WTC11 (cell line): Measurements from ENCODE around the gene KBTBD2. TPM values are rescaled to one million over a fixed set of nuclear protein-coding genes. Genes with fewer than 3 reads are reported as not detected.
"Not testable (repeated sequence)": the region's sequence is repeated elsewhere in the genome, so short reads cannot be mapped to it uniquely, and the experiment has no call there.

Experiments used
- ATAC-seq: fragments of 200-7000 bp; cut with Tn5 transposase; 2 replicates; pipeline ENCODE4 v1.10.0; 2021; ENCODE audit warnings: mild to moderate bottlenecking, moderate library complexity
- CTCF ChIA-PET: fragments of 300-600 bp; sonication (Branson Sonifier 250); formaldehyde crosslinking; loops from one replicate; lab custom pipeline; 2021; ENCODE audit warnings: antibody characterized with exemption; lab: Charles Lee
- POLR2A ChIA-PET: fragments of 350-600 bp; sonication (Branson Sonifier 250); formaldehyde crosslinking; loops from one replicate; lab custom pipeline; 2021; ENCODE audit warnings: antibody characterized with exemption; lab: Charles Lee
- DNase-seq: peaks from one replicate; pipeline ENCODE4 v3.0.0; 2021; ENCODE audit warnings: low spot score
- H3K27ac Mint-ChIP-seq: 2 replicates; pipeline ENCODE4 v1.8.0; 2021; ENCODE audit warnings: mixed read lengths
- H3K27me3 Mint-ChIP-seq: 2 replicates; pipeline ENCODE4 v1.8.0; 2021; ENCODE audit warnings: low read depth, mild to moderate bottlenecking, moderate library complexity, mixed read lengths
- H3K36me3 Mint-ChIP-seq: 2 replicates; pipeline ENCODE4 v1.8.0; 2021; ENCODE audit warnings: mixed read lengths
- H3K4me1 Mint-ChIP-seq: 2 replicates; pipeline ENCODE4 v1.8.0; 2022; ENCODE audit warnings: mixed read lengths
- H3K4me3 Mint-ChIP-seq: 2 replicates; pipeline ENCODE4 v1.8.0; 2021; ENCODE audit warnings: mild to moderate bottlenecking, moderate library complexity, mixed read lengths
- H3K9me3 Mint-ChIP-seq: 2 replicates; pipeline ENCODE4 v1.8.0; 2021; ENCODE audit warnings: mixed read lengths
- CREB1 ChIP-seq: sonication (generic); formaldehyde crosslinking; IDR thresholded peaks from 2 replicates; pipeline ENCODE4 v1.8.0; 2023; ENCODE audit warnings: mild to moderate bottlenecking, missing genetic modification reagents
- ESRRA ChIP-seq: sonication (generic); formaldehyde crosslinking; IDR thresholded peaks from 2 replicates; pipeline ENCODE4 v1.8.1; 2022; ENCODE audit warnings: mild to moderate bottlenecking, missing genetic modification reagents, borderline replicate concordance
- FOXJ3 ChIP-seq: sonication (generic); formaldehyde crosslinking; IDR thresholded peaks from 2 replicates; pipeline ENCODE4 v1.9.0; 2021; ENCODE audit warnings: missing genetic modification reagents, mild to moderate bottlenecking, borderline replicate concordance
- GTF2I ChIP-seq: fragments of 250-450 bp; sonication (Bioruptor Pico); conservative IDR thresholded peaks from 2 replicates; pipeline ENCODE4 v1.4.0; 2021; ENCODE audit warnings: mild to moderate bottlenecking
- MXD4 ChIP-seq: fragments of 250-450 bp; sonication (Bioruptor Pico); IDR thresholded peaks from 2 replicates; pipeline ENCODE4 v1.8.0; 2021; ENCODE audit warnings: mild to moderate bottlenecking, moderate library complexity, borderline replicate concordance
- NFATC4 ChIP-seq: fragments of 250-450 bp; sonication (Bioruptor Pico); IDR thresholded peaks from 2 replicates; pipeline ENCODE4 v1.9.0; 2021; ENCODE audit warnings: mild to moderate bottlenecking
- NFYB ChIP-seq: sonication (generic); formaldehyde crosslinking; conservative IDR thresholded peaks from 2 replicates; pipeline ENCODE4 v1.8.0; 2022; ENCODE audit warnings: low read depth, missing genetic modification reagents
- NR2C2 ChIP-seq: sonication (generic); formaldehyde crosslinking; IDR thresholded peaks from 2 replicates; pipeline ENCODE4 v1.8.0; 2022; ENCODE audit warnings: mild to moderate bottlenecking, missing genetic modification reagents
- PRRX2 ChIP-seq: fragments of 250-450 bp; sonication (Bioruptor Pico); IDR thresholded peaks from 2 replicates; pipeline ENCODE4 v1.8.0; 2021; ENCODE audit warnings: mild to moderate bottlenecking
- SP1 ChIP-seq: sonication (generic); formaldehyde crosslinking; conservative IDR thresholded peaks from 2 replicates; pipeline ENCODE4 v1.8.1; 2022; ENCODE audit warnings: missing genetic modification reagents
- ZNF263 ChIP-seq: sonication (generic); formaldehyde crosslinking; IDR thresholded peaks from 2 replicates; pipeline ENCODE4 v1.8.1; 2022; ENCODE audit warnings: low read depth, mild to moderate bottlenecking, moderate library complexity, missing genetic modification reagents
- ZNF396 ChIP-seq: fragments of 250-450 bp; sonication (Bioruptor Pico); IDR thresholded peaks from 2 replicates; pipeline ENCODE4 v1.8.0; 2021; ENCODE audit warnings: mild to moderate bottlenecking, moderate library complexity, borderline replicate concordance
- total RNA-seq: library from RNA; stranded (reverse); gene quantifications from 3 replicates; pipeline ENCODE4 v1.2.3, GENCODE V29; 2021
- TF ChIP-seq, protein P1 (sequence below): fragments of 250-450 bp; sonication (Bioruptor Pico); IDR thresholded peaks from 2 replicates; pipeline ENCODE4 v1.9.0; 2021; ENCODE audit warnings: mild to moderate bottlenecking
- TF ChIP-seq, protein P2 (sequence below): sonication (generic); formaldehyde crosslinking; IDR thresholded peaks from 2 replicates; pipeline ENCODE4 v1.8.1; 2023; ENCODE audit warnings: mild to moderate bottlenecking, missing genetic modification reagents
- TF ChIP-seq, protein P3 (sequence below): sonication (generic); formaldehyde crosslinking; IDR thresholded peaks from 2 replicates; pipeline ENCODE4 v1.8.1; 2023; ENCODE audit warnings: mild to moderate bottlenecking, missing genetic modification reagents, moderate library complexity
- TF ChIP-seq, protein P4 (sequence below): fragments of 250-450 bp; sonication (Bioruptor Pico); IDR thresholded peaks from 2 replicates; pipeline ENCODE4 v2.1.2; 2022; ENCODE audit warnings: mild to moderate bottlenecking, moderate library complexity
- TF ChIP-seq, protein P5 (sequence below): sonication (generic); formaldehyde crosslinking; IDR thresholded peaks from 2 replicates; pipeline ENCODE4 v1.8.1; 2022; ENCODE audit warnings: mild to moderate bottlenecking, missing genetic modification reagents, moderate library complexity, borderline replicate concordance

KBTBD2 gene
- total RNA-seq, 1 experiment from 2014 or later = 29.7 TPM

DNA sequence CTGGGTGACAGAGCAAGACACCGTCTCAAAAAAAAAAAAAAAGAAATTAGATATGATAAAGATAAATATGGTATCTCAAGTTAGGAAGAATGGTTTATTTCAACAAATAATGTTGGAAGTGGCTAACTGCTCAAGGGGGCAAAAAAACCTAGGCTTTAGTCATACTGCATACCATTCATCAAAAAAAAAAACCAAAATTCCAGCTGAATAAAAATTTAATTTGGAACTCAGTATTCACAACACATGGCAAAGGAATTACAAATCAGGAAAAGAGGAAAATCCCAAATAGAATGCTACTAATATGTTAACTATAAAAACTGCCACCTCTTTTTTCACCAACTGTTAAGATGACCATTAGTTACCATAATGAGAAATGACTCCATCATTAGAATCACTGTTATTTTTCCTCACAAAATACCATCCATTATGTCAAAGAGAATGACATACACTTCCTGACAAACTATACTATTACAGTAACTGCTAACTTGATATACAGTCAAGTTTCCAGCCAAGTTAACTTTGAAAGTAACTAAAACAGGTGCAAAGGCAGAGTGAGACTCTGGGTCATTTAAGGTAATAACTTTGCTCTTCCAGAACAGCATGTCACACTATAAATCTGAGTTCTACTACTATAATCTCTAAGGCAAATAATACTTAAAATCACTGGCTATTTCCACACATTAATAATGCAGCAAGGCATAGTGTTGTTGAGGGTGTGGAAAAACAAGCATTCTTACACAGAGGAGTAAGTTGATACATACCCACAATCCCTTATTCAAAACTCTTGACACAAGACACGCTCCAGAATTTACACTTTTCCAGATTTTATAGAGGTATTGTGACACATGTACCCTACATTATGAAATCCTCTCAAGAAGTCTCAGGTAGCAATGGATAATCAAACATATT is 10.2 kb downstream of the KBTBD2 start:
- Mint-ChIP-seq H3K9me3 (no peaks in the 10 kb centered on the region), H3K27ac (peak overlapping the region; percentile 26; the same call in 1 of the 2 replicates), H3K4me3 (no peak overlapping the region), H3K4me1 (peaks cover 7% of the 10 kb centered on the region; the same call in 1 of the 2 replicates), H3K36me3 (peaks cover 8% of the 10 kb centered on the region; the same call in 1 of the 2 replicates), H3K27me3 (no peaks in the 10 kb centered on the region)
- ChIA-PET CTCF (no interaction called here), POLR2A (interaction anchor here (0.7 kb wide), 1 partner anchor 11 kb away, joined by 3 read pairs; no protein-coding TSS in a partner anchor)
- DNase-seq = no peak
- no peak for ATAC-seq
- TF ChIP-seq, protein P1, sequence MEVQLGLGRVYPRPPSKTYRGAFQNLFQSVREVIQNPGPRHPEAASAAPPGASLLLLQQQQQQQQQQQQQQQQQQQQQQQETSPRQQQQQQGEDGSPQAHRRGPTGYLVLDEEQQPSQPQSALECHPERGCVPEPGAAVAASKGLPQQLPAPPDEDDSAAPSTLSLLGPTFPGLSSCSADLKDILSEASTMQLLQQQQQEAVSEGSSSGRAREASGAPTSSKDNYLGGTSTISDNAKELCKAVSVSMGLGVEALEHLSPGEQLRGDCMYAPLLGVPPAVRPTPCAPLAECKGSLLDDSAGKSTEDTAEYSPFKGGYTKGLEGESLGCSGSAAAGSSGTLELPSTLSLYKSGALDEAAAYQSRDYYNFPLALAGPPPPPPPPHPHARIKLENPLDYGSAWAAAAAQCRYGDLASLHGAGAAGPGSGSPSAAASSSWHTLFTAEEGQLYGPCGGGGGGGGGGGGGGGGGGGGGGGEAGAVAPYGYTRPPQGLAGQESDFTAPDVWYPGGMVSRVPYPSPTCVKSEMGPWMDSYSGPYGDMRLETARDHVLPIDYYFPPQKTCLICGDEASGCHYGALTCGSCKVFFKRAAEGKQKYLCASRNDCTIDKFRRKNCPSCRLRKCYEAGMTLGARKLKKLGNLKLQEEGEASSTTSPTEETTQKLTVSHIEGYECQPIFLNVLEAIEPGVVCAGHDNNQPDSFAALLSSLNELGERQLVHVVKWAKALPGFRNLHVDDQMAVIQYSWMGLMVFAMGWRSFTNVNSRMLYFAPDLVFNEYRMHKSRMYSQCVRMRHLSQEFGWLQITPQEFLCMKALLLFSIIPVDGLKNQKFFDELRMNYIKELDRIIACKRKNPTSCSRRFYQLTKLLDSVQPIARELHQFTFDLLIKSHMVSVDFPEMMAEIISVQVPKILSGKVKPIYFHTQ = no peak
- TF ChIP-seq NFYB = no peak
- no peak for TF ChIP-seq MXD4 (CRISPR knock-in tag)
- TF ChIP-seq SP1 = no peak
- TF ChIP-seq, protein P2, sequence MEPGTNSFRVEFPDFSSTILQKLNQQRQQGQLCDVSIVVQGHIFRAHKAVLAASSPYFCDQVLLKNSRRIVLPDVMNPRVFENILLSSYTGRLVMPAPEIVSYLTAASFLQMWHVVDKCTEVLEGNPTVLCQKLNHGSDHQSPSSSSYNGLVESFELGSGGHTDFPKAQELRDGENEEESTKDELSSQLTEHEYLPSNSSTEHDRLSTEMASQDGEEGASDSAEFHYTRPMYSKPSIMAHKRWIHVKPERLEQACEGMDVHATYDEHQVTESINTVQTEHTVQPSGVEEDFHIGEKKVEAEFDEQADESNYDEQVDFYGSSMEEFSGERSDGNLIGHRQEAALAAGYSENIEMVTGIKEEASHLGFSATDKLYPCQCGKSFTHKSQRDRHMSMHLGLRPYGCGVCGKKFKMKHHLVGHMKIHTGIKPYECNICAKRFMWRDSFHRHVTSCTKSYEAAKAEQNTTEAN (CRISPR knock-in tag) = no peak
- no peak for TF ChIP-seq CREB1 (CRISPR knock-in tag)
- no peak for TF ChIP-seq FOXJ3 (CRISPR knock-in tag)
- TF ChIP-seq GTF2I = no peak
- TF ChIP-seq, protein P3, sequence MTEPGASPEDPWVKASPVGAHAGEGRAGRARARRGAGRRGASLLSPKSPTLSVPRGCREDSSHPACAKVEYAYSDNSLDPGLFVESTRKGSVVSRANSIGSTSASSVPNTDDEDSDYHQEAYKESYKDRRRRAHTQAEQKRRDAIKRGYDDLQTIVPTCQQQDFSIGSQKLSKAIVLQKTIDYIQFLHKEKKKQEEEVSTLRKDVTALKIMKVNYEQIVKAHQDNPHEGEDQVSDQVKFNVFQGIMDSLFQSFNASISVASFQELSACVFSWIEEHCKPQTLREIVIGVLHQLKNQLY (CRISPR knock-in tag) = no peak
- no peak for TF ChIP-seq NFATC4 (CRISPR knock-in tag)

DNA sequence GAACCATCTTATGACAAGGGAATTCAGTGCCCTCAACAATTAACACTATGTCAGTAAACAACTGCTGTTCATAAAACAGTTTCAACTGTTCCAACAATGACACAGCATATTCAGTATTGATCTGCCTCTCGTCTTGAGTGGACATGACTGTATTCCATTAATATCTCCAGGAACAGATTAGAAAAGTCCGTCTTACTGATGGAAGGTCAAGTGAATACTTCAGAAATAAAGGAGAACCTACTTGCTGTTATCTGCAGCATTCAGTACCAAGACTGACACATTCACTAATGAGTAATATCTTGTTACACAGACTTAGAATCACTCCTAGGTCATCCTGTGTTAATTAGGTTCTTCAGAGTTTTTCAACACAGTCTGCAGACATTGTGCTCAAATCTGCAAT is 12.1 kb downstream of the KBTBD2 start:
- Mint-ChIP-seq H3K4me1 (peaks cover 7% of the 10 kb centered on the region; the same call in 1 of the 2 replicates), H3K4me3 (no peak overlapping the region), H3K9me3 (no peaks in the 10 kb centered on the region), H3K27ac (peak overlapping the region; percentile 58; the same call in 1 of the 2 replicates)
- no peak for DNase-seq
- ATAC-seq = no peak
- TF ChIP-seq, protein P4, sequence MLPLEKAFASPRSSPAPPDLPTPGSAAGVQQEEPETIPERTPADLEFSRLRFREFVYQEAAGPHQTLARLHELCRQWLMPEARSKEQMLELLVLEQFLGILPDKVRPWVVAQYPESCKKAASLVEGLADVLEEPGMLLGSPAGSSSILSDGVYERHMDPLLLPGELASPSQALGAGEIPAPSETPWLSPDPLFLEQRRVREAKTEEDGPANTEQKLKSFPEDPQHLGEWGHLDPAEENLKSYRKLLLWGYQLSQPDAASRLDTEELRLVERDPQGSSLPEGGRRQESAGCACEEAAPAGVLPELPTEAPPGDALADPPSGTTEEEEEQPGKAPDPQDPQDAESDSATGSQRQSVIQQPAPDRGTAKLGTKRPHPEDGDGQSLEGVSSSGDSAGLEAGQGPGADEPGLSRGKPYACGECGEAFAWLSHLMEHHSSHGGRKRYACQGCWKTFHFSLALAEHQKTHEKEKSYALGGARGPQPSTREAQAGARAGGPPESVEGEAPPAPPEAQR (CRISPR knock-in tag) = no peak
- TF ChIP-seq ESRRA (CRISPR knock-in tag) = no peak
- no peak for TF ChIP-seq PRRX2 (CRISPR knock-in tag)
- TF ChIP-seq NR2C2 (CRISPR knock-in tag) = no peak
- TF ChIP-seq, protein P5, sequence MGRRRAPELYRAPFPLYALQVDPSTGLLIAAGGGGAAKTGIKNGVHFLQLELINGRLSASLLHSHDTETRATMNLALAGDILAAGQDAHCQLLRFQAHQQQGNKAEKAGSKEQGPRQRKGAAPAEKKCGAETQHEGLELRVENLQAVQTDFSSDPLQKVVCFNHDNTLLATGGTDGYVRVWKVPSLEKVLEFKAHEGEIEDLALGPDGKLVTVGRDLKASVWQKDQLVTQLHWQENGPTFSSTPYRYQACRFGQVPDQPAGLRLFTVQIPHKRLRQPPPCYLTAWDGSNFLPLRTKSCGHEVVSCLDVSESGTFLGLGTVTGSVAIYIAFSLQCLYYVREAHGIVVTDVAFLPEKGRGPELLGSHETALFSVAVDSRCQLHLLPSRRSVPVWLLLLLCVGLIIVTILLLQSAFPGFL (CRISPR knock-in tag) = no peak
- no peak for TF ChIP-seq ZNF263
- no peak for TF ChIP-seq ZNF396
- TF ChIP-seq, all 79 proteins: peak for 0
- Mint-ChIP-seq H3K36me3 (peaks cover 13% of the 10 kb centered on the region), H3K27me3 (no peaks in the 10 kb centered on the region)
- ChIA-PET POLR2A (no interaction called here), CTCF (no interaction called here)

DNA sequence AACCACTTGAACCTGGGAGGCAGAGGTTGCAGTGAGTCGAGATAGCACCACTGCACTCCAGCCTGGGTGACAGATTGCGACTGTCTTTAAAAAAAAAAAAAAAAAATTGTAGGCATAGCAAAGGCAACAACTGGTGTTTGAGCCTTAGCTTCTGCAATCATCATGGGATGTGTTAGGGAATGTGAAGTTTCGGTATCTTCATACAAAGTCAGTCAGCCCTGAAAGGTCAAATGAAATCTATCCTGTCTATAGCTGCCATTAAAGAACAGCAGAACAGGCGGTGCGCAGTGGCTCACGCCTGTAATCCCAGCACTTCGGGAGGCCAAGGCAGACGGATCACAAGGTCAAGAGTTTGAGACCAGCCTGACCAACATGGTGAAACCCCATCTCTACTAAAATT is 13.5 kb downstream of the KBTBD2 start:
- CTCF ChIA-PET, H3K4me1 Mint-ChIP-seq, H3K4me3 Mint-ChIP-seq, H3K9me3 Mint-ChIP-seq, ATAC-seq, H3K27me3 Mint-ChIP-seq, DNase-seq: not testable (repeated sequence)
- Mint-ChIP-seq H3K27ac (peak overlapping the region; percentile 41; the same call in 1 of the 2 replicates), H3K36me3 (peaks cover 18% of the 10 kb centered on the region)
- POLR2A ChIA-PET = interaction anchor here (0.7 kb wide), 2 partner anchors 64 to 220 kb away, joined by 3 to 4 read pairs; no protein-coding TSS in a partner anchor
